Left hindlimb (tissue), 1 donor: ENCODE results near the gene LRP5.

Source experiments
- DNase-seq: peaks from one replicate; pipeline ENCODE4 v3.0.0-alpha.2; 2018

Gene LRP5

GRCh38 chr11:68312117-68312779, at the start of gene LRP5:
Gene LRP5, plus strand, starts transcription at chr11:68312591. Its CDS starts 124 bp downstream, at chr11:68312715.
- no peak for DNase-seq

- no peak for DNase-seq
Measured at GRCh38 chr11:68263444-68264035, 48.9 kb upstream of the LRP5 start.

- DNase-seq, result no peak
Measured at GRCh38 chr11:68264244-68264643, 48.1 kb upstream of the LRP5 start.

GRCh38 chr11:68264741-68265540, 47.5 kb upstream of the LRP5 start:
- DNase-seq, result no peak

GRCh38 chr11:68266121-68266891, 46.1 kb upstream of the LRP5 start:
- no peak for DNase-seq

- no peak for DNase-seq
Measured at GRCh38 chr11:68266936-68267880, 45.2 kb upstream of the LRP5 start.

GRCh38 chr11:68267881-68268240, 44.5 kb upstream of the LRP5 start:
- no peak for DNase-seq

GRCh38 chr11:68269414-68270081, 42.8 kb upstream of the LRP5 start:
- no peak for DNase-seq

- no peak for DNase-seq
Measured at GRCh38 chr11:68270196-68271022, 42.0 kb upstream of the LRP5 start.

- DNase-seq, result peak; percentile 73
Measured at GRCh38 chr11:68271023-68271780, 41.2 kb upstream of the LRP5 start.

- DNase-seq, result peak; percentile 97
Measured at GRCh38 chr11:68271781-68272608, 40.4 kb upstream of the LRP5 start, which contains the start of gene C11orf24. Gene C11orf24, minus strand, starts transcription at chr11:68271973. Its CDS starts 8,206 bp downstream, at chr11:68263767.

- DNase-seq, result no peak
Measured at GRCh38 chr11:68273026-68273738, 39.2 kb upstream of the LRP5 start.

- no peak for DNase-seq
Measured at GRCh38 chr11:68274306-68274705, 38.1 kb upstream of the LRP5 start.

- DNase-seq, result no peak
Measured at GRCh38 chr11:68275721-68276507, 36.5 kb upstream of the LRP5 start.

GRCh38 chr11:68276861-68277260, 35.5 kb upstream of the LRP5 start:
- DNase-seq, result no peak

GRCh38 chr11:68279676-68280075, 32.7 kb upstream of the LRP5 start:
- DNase-seq, result no peak
